NCI-H1930 (cell line): Measurements from ENCODE around the gene FSCN2.

Experiments
- DNase-seq, 2 experiments: peaks; one replicate each; lab custom pipeline; 2025; lab: John Stamatoyannopoulos, UW

FSCN2 gene

DNA sequence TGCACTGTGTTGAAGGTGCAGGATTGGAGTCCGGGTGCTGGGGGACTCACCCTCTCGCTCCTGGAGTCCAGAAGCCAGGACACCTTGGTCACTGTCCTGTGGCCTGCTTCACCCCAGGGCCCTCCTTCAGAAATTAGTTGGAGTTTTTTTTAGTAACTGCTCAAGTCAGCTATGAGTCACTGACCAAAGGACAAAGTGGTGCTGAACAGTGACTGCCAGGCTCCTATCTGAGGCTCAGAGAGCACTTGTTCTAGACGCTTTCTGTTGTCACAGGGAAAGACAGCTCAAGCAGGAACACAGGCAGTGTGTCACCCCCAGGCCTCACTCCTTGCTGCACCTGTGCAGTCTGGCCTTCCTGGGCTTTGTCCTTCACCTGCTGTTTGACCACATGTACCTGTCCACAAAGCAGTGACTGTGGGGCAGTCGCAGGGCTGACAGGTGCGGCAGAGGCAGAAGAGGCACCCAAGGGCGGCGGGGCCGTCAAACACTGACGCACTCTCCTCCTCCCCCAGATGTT is 28.1 kb downstream of the FSCN2 start:
- DNase-seq = no peak

DNA sequence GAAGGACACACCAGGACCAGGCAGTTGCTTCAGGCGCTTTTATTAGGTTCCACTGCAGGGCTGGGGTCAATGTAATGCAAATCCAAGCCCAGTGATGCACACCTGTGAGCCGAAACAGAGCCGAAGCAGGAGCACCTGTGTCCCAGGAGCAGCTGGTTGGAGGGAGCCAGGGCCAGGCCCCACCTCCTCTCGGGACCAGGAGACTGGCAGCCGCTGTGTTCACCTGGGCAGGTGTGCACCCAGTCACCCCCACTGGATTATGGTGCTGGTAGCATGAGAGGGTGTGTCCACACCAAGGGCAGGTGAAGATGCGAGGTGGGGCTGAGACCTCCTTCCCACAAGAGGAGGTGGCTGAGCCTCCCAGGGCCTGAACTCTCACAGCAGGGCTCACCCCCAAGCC is 28.7 kb downstream of the FSCN2 start:
- no peak for DNase-seq

GRCh38 chr17:81557276-81558114 is 29.3 kb downstream of the FSCN2 start:
- no peak for DNase-seq

GRCh38 chr17:81558115-81558468 is 29.9 kb downstream of the FSCN2 start:
- no peak for DNase-seq

GRCh38 chr17:81558941-81559806 is 31.0 kb downstream of the FSCN2 start:
- no peak for DNase-seq

GRCh38 chr17:81561494-81561885 is 33.3 kb downstream of the FSCN2 start:
- no peak for DNase-seq

DNA sequence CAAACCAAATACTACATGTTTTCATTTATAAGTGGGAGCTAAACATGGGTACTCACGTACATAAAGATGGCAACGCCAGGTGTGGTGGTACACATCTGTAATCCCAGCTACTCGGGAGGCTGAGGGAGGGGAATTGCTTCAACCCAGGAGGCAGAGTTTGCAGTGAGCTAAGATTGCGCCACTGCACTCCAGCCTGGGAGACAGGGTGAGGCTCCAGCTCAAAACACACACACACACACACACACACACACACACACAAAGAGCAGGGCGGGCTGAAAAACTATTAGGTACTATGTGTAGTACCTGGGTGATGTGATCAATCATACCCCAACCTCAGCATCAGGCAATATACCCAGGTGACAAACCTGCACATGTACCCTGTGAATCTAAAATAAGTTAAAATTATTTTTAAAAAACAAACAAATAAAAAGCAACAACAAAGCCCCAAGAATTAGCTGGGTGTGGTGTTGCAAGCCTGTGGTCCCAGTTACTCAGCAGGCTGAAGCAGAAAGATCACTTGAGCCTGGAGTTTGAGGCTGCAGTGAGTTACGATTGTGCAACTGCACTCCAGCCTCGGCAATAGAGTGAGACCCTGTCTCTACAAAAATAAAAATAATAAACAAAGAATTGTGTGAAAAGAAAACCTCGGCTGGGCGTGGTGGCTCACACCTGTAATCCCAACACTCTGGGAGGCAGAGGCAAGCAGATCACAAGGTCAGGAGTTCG is 35.8 kb downstream of the FSCN2 start:
- DNase-seq = no peak

GRCh38 chr17:81564778-81565177 is 36.6 kb downstream of the FSCN2 start:
- DNase-seq = no peak

- no peak for DNase-seq
Measured at GRCh38 chr17:81565231-81565630, 37.1 kb downstream of the FSCN2 start.

- DNase-seq = no peak
Measured at GRCh38 chr17:81566461-81567126, 38.4 kb downstream of the FSCN2 start.

- no peak for DNase-seq
Measured at GRCh38 chr17:81567191-81567590, 39.0 kb downstream of the FSCN2 start.

GRCh38 chr17:81568416-81568815 is 40.2 kb downstream of the FSCN2 start:
- DNase-seq = no peak

GRCh38 chr17:81569986-81570514 is 41.9 kb downstream of the FSCN2 start:
- no peak for DNase-seq

GRCh38 chr17:81570964-81571363 is 42.8 kb downstream of the FSCN2 start:
- DNase-seq = no peak

GRCh38 chr17:81572563-81573168 is 44.5 kb downstream of the FSCN2 start:
- DNase-seq = no peak

DNA sequence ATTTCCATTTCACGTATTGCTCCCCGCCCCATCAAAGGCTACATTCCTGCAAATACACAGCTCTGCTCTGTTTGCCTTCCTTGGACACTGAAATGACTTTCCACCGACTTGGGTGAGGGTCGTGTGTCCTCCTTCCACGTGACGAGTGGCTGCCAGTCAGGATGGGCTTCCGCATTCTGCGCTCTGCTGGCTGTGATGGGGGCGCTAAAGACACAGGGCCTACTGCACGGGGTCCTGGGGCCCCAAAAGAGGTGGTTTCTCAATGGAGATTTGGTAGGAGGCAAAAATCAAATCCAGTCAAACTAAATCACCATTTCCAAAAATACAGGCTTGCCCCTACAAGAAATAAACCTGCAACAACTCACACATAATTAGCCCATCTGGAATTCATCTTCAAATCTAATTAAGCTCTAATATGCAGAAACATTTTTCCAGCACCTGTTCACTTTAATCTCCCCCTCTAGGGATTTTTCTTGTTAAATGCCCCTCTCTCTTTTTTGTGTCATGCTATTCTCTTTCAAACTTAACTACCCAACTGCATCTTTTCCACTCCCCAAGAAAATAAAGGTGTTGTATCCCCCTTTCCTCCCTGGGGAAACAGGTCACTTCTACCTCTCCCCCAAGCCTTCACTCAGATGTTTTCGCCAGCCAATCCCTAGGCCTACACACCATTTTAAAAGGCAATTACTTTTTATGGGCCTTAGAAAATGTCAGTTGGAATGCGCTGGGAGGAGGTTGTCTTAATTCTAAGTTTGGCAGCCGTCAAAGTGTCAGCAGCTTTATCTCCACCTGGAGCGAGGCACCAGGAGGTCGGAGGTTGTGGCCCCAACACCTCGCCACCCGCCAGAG is 45.8 kb downstream of the FSCN2 start:
- DNase-seq = no peak

- DNase-seq = no peak
Measured at GRCh38 chr17:81574643-81574956, 46.4 kb downstream of the FSCN2 start.

DNA sequence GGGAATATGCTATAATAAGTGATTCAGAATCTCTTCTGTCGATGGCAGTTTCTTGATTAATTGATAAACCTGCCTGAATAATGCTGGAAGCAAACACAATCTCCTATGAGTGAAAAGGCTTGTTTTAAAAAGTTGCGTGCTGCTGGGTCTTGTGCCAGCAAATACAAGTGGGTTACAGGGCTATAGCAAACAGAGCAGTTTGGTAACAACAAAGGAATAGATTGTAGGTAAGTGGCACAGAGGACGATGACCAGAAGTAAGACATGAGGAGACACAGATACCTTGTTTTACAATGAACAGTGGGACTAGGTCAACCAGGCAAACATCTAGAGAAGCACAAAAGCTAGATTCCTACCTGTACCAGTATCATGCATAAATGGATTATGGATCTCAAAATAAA is 47.7 kb downstream of the FSCN2 start:
- DNase-seq = no peak

DNA sequence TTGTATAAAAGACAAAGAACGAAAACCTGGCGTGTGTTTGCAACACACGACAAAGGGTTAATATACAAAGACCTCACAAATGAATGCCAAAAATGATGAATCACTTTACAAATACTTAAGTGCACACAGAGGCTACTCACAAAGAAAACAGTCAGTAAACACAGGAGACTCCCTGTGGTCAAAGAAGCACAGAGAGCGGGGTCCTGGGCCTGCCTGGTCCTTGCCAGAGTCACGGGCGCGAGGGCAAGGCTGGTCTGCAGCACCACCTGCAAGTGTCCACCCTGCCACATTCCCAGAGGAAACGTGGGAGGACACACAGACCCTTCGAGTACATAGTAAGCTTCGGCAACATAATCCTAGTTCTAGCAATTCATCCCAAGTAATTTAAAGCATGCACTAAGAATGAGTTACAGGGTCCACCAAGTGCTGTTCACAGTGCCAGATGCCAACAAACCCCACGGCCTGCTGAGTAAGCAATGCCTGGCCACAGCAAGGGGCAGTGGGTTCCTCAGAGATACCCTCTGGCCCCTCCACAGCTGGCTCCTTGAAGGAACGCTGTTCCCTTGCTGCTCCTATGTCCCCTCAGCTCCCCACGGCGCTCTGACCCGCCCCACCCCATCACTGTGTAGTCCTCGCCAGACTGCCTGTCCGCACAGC is 48.6 kb downstream of the FSCN2 start:
- no peak for DNase-seq
